IMR-90 (cell line): ENCODE results near the gene TMEM145. TPM values are rescaled to one million over a fixed set of nuclear protein-coding genes. Genes with fewer than 3 reads are reported as not detected.

Experiments
- ATAC-seq: fragments of 200-7000 bp; cut with Tn5 transposase; 2 replicates; pipeline ENCODE4 v1.9.1; 2020; ENCODE audit warnings: low read depth, mild to moderate bottlenecking, moderate library complexity
- BruUV-seq: library from RNA; stranded (reverse); fragments of 400-500 nt; replicated peaks from 2 replicates; lab custom pipeline; 2021; lab: Mats Ljungman, UMichigan
- CTCF ChIA-PET: fragments of 300-600 bp; formaldehyde crosslinking; extraction: SDS; loops from one replicate; lab custom pipeline; 2021; ENCODE audit warnings: antibody characterized with exemption; lab: Yijun Ruan, JAX
- POLR2A ChIA-PET: fragments of 300-600 bp; sonication (Branson Sonifier 250); formaldehyde crosslinking; loops from one replicate; lab custom pipeline; 2022; ENCODE audit warnings: antibody characterized with exemption; ENCODE audit not compliant: unreplicated experiment; lab: Charles Lee
- DNase-seq: peaks from one replicate; pipeline ENCODE4 v3.0.0; 2013
- H2AFZ ChIP-seq: replicated peaks from 2 replicates; pipeline ENCODE3; 2013; ENCODE audit warnings: low read length, mild to moderate bottlenecking; ENCODE audit not compliant: poor library complexity
- H2AK5ac ChIP-seq: 2 replicates; pipeline ENCODE4 v1.6.1; 2013; ENCODE audit warnings: low read depth, low read length, inconsistent platforms
- H2AK9ac ChIP-seq: replicated peaks from 2 replicates; pipeline ENCODE3; 2013; ENCODE audit warnings: mild to moderate bottlenecking, low read depth, low read length, moderate library complexity; ENCODE audit not compliant: poor library complexity
- H2BK120ac ChIP-seq: 2 replicates; pipeline ENCODE4 v1.6.1; 2013; ENCODE audit warnings: low read depth, low read length, inconsistent platforms
- H2BK15ac ChIP-seq: 3 replicates; pipeline ENCODE4 v1.6.1; 2013; ENCODE audit warnings: low read depth, low read length, inconsistent platforms
- H2BK20ac ChIP-seq: 2 replicates; pipeline ENCODE4 v1.6.1; 2013; ENCODE audit warnings: low read depth, mild to moderate bottlenecking, inconsistent platforms, low read length, moderate library complexity
- H2BK5ac ChIP-seq: 2 replicates; pipeline ENCODE4 v1.6.1; 2013; ENCODE audit warnings: mild to moderate bottlenecking, low read depth, low read length, inconsistent platforms; ENCODE audit not compliant: poor library complexity, severe bottlenecking
- H3K14ac ChIP-seq: replicated peaks from 2 replicates; pipeline ENCODE4 v1.6.1; 2013; ENCODE audit warnings: low read depth, low read length, inconsistent platforms
- H3K18ac ChIP-seq: 2 replicates; pipeline ENCODE4 v1.6.1; 2013; ENCODE audit warnings: low read depth, low read length, control low read depth
- H3K23ac ChIP-seq: 2 replicates; pipeline ENCODE4 v1.6.1; 2013; ENCODE audit warnings: low read depth, low read length, inconsistent platforms
- H3K27ac ChIP-seq: 2 replicates; pipeline ENCODE4 v1.5.1; 2013; ENCODE audit warnings: mild to moderate bottlenecking, control low read depth, low read length; ENCODE audit not compliant: insufficient read depth
- H3K27me3 ChIP-seq: 2 replicates; pipeline ENCODE4 v1.6.1; 2013; ENCODE audit warnings: low read length; ENCODE audit not compliant: control insufficient read depth, insufficient read depth
- H3K36me3 ChIP-seq: 2 replicates; pipeline ENCODE4 v1.6.1; 2013; ENCODE audit warnings: low read length, mixed read lengths; ENCODE audit not compliant: control insufficient read depth, insufficient read depth
- H3K4ac ChIP-seq: 2 replicates; pipeline ENCODE4 v1.6.1; 2013; ENCODE audit warnings: low read depth, low read length, inconsistent platforms
- H3K4me1 ChIP-seq: 2 replicates; pipeline ENCODE4 v1.6.1; 2013; ENCODE audit warnings: low read length, mixed read lengths; ENCODE audit not compliant: control insufficient read depth, insufficient read depth
- H3K4me2 ChIP-seq: 2 replicates; pipeline ENCODE4 v1.6.1; 2013; ENCODE audit warnings: low read depth, mild to moderate bottlenecking, control low read depth, low read length, moderate library complexity
- H3K4me3 ChIP-seq: 2 replicates; pipeline ENCODE4 v1.5.1; 2013; ENCODE audit warnings: low read depth, mild to moderate bottlenecking, control low read depth, low read length, moderate library complexity; ENCODE audit not compliant: insufficient read depth
- H3K56ac ChIP-seq: 2 replicates; pipeline ENCODE4 v1.6.1; 2013; ENCODE audit warnings: low read length, inconsistent platforms; ENCODE audit not compliant: insufficient read depth; ENCODE audit errors: extremely low read depth
- H3K79me1 ChIP-seq, 2 experiments: 2 replicates each; pipeline ENCODE4 v1.6.1; 2013; ENCODE audit warnings: low read length in 2 of 2, inconsistent platforms in 1 of 2, low read depth in 1 of 2
- H3K9ac ChIP-seq: 2 replicates; pipeline ENCODE4 v1.6.1; 2013; ENCODE audit warnings: low read depth, low read length, control low read depth
- H3K9me1 ChIP-seq: 2 replicates; pipeline ENCODE4 v1.6.1; 2013; ENCODE audit warnings: low read length, inconsistent platforms; ENCODE audit not compliant: insufficient read depth
- H3K9me3 ChIP-seq: 2 replicates; pipeline ENCODE4 v1.6.1; 2013; ENCODE audit warnings: low read length; ENCODE audit not compliant: control insufficient read depth, insufficient read depth
- H4K20me1 ChIP-seq: 2 replicates; pipeline ENCODE4 v1.6.1; 2013; ENCODE audit warnings: low read length, inconsistent platforms; ENCODE audit not compliant: insufficient read depth
- H4K5ac ChIP-seq: 2 replicates; pipeline ENCODE4 v1.6.1; 2013; ENCODE audit warnings: mild to moderate bottlenecking, low read depth, low read length, control low read depth
- H4K8ac ChIP-seq, 2 experiments: 2 replicates each; pipeline ENCODE4 v1.6.1; 2013; ENCODE audit warnings: low read depth in 2 of 2, low read length in 2 of 2, control low read depth in 1 of 2, inconsistent platforms in 1 of 2
- H4K91ac ChIP-seq: 2 replicates; pipeline ENCODE4 v1.6.1; 2013; ENCODE audit warnings: low read depth, low read length, inconsistent platforms; ENCODE audit not compliant: insufficient read depth
- FOS ChIP-seq: fragments of 150-350 bp; IDR thresholded peaks from 2 replicates; pipeline ENCODE4 v1.6.1; 2016; ENCODE audit warnings: low read depth, low read length
- RAD21 ChIP-seq: IDR thresholded peaks from 2 replicates; pipeline ENCODE4 v1.6.1; 2012; ENCODE audit warnings: low read length, improper control_type of control experiment
- RCOR1 ChIP-seq: IDR thresholded peaks from 2 replicates; pipeline ENCODE4 v1.6.1; 2012; ENCODE audit warnings: mild to moderate bottlenecking, low read length, improper control_type of control experiment; ENCODE audit not compliant: insufficient replicate concordance
- WGBS, 2 experiments: methylation state at CpG; one replicate each; pipeline versions ENCODE4 v1.1.5 to v1.1.7; 2013; ENCODE audit warnings: missing lambda C conversion rate in 2 of 2; ENCODE audit not compliant: insufficient read length in 1 of 2; ENCODE audit errors: extremely low coverage in 2 of 2; 5-methylcytosine and 5-hydroxymethylcytosine counted together
- dilution Hi-C: fragments of 300-500 bp; cut with HindIII; formaldehyde crosslinking; loops from one replicate; pipeline ENCODE4 v1.14.3; 2018; ENCODE audit warnings: low sequenced_read_pairs; ENCODE audit not compliant: unreplicated experiment
- in situ Hi-C: fragments of 300-500 bp; cut with MboI; formaldehyde crosslinking; loops from 3 replicates; pipeline ENCODE4 v1.14.3; 2019; ENCODE audit warnings: low sequenced_read_pairs, inconsistent platforms, mixed read lengths
- intact Hi-C: fragments of 100-400 bp; cut with micrococcal nuclease; formaldehyde crosslinking; loops from 2 replicates; pipeline ENCODE4 v1.10.0; 2022
- polyA plus RNA-seq, 3 experiments: library from polyadenylated mRNA; depleted of rRNA; stranded (reverse); fragments of >200 nt; gene quantifications; 2 replicates each; pipeline ENCODE4 v1.2.3, GENCODE V29; 2012; ENCODE audit warnings: low replicate concordance in 1 of 3
- total RNA-seq: library from RNA; depleted of rRNA; stranded (reverse); fragments of >200 nt; gene quantifications from 2 replicates; pipeline ENCODE4 v1.2.3, GENCODE V29; 2012

The TMEM145 gene
- total and polyA plus RNA-seq, 2 of the 4 experiments (the other 2 are of a cell fraction): under 0.01 to 0.41 TPM

DNA sequence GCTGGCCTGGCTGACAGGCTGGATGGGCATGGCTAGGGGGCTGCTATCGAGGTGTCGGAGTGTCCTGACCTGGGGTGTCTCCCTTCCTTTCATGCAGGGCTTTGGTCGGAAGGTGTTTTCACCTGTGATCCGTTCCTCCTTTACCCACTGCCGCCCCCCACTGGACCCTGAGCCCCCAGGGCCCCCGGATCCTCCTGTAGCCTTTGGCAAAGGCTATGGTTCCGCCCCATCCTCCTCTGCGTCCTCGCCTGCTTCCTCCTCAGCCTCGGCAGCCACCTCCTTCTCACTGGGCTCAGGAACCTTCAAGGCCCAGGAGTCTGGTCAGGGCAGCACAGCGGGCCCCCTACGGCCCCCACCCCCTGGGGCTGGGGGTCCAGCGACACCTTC, 23.0 kb upstream of the TMEM145 start:
- no peaks in the 10 kb centered on the region for H3K9me3 ChIP-seq
- ATAC-seq (no peak), DNase-seq (no peak)
- H3K27me3 ChIP-seq: no peaks in the 10 kb centered on the region
- no peak overlapping the region for H2AK9ac ChIP-seq
- no peak overlapping the region for H4K91ac ChIP-seq
- H3K79me1 ChIP-seq: peaks cover 20 to 28% of the 10 kb centered on the region in 2 experiments
- BruUV-seq: no TSS peak
- no peak overlapping the region for H2BK15ac ChIP-seq
- H3K36me3 ChIP-seq: peaks cover 76% of the 10 kb centered on the region
- H2BK120ac ChIP-seq: no peak overlapping the region
- no peak overlapping the region for H2BK5ac ChIP-seq
- no peak overlapping the region for H4K8ac ChIP-seq
- WGBS, 2 experiments: 90% methylated on average over 2 of the region's 13 CpGs; no CpG with 5 or more reads in 1 of the 2 experiments
- H3K23ac ChIP-seq: no peak overlapping the region
- H4K5ac ChIP-seq: no peak overlapping the region
- H3K4ac ChIP-seq: no peak overlapping the region
- TF ChIP-seq RCOR1 (no peak), FOS (no peak), RAD21 (no peak)
- no peak overlapping the region for H3K4me2 ChIP-seq
- no peak overlapping the region for H3K4me3 ChIP-seq
- intact Hi-C loops: no loop called here
- H3K56ac ChIP-seq: no peak overlapping the region
- no peak overlapping the region for H3K9ac ChIP-seq
- H2BK20ac ChIP-seq: no peak overlapping the region
- no peak overlapping the region for H3K14ac ChIP-seq
- H3K18ac ChIP-seq: no peak overlapping the region
- dilution Hi-C loops: no loop called here
- ChIA-PET CTCF (no interaction called here), POLR2A (no interaction called here)
- in situ Hi-C loops: no loop called here
- peaks cover 7% of the 10 kb centered on the region; the same call in 1 of the 2 replicates for H3K9me1 ChIP-seq
- peaks cover 17% of the 10 kb centered on the region for H4K20me1 ChIP-seq
- no peak overlapping the region for H2AFZ ChIP-seq
- peaks cover 12% of the 10 kb centered on the region for H3K4me1 ChIP-seq
- H3K27ac ChIP-seq: no peak overlapping the region
- H2AK5ac ChIP-seq: no peak overlapping the region
